PC-9 (cell line): ENCODE results near the gene NDUFS7. TPM values are rescaled to one million over a fixed set of nuclear protein-coding genes. Genes with fewer than 3 reads are reported as not detected.
A peak's percentile ranks its signal among the peaks of the same experiment; 100 is the strongest.

Source experiments
- BruUV-seq: library from RNA; stranded (reverse); fragments of 400-500 nt; replicated peaks from 2 replicates; lab custom pipeline; 2021; lab: Mats Ljungman, UMichigan
- CTCF ChIA-PET: fragments of 300-600 bp; sonication (Branson Sonifier 250); formaldehyde crosslinking; loops from one replicate; lab custom pipeline; 2022; ENCODE audit warnings: antibody characterized with exemption; lab: Charles Lee
- POLR2A ChIA-PET: fragments of 300-600 bp; sonication (Branson Sonifier 250); formaldehyde crosslinking; loops from one replicate; lab custom pipeline; 2022; ENCODE audit warnings: antibody characterized with exemption; ENCODE audit not compliant: unreplicated experiment; lab: Charles Lee
- DNase-seq, 2 experiments: peaks; one replicate each; pipeline versions ENCODE4 v3.0.0 to v3.0.0-alpha.2; 2015 to 2022; ENCODE audit warnings: mixed read lengths in 1 of 2
- H2AFZ ChIP-seq: fragments of 200-600 bp; sonication (generic); 2 replicates; pipeline ENCODE4 v1.8.1; 2017; ENCODE audit warnings: antibody characterized with exemption
- H3F3A ChIP-seq: fragments of 200-600 bp; sonication (generic); 2 replicates; pipeline ENCODE4 v1.8.1; 2017; ENCODE audit warnings: antibody characterized with exemption, mild to moderate bottlenecking, low read depth; ENCODE audit not compliant: insufficient read depth
- H3K27ac ChIP-seq: fragments of 200-600 bp; sonication (generic); 2 replicates; pipeline ENCODE4 v1.6.1; 2016; ENCODE audit warnings: mixed run types
- H3K27me3 ChIP-seq: fragments of 200-600 bp; sonication (generic); 2 replicates; pipeline ENCODE4 v1.6.1; 2016; ENCODE audit warnings: low read depth, mixed run types; ENCODE audit not compliant: insufficient read depth
- H3K36me3 ChIP-seq: fragments of 200-600 bp; sonication (generic); 2 replicates; pipeline ENCODE4 v1.6.1; 2016; ENCODE audit warnings: low read depth, mixed run types
- H3K4me1 ChIP-seq: fragments of 200-600 bp; sonication (generic); replicated peaks from 2 replicates; pipeline ENCODE4 v1.6.1; 2016; ENCODE audit warnings: mixed run types; ENCODE audit not compliant: insufficient read depth
- H3K4me2 ChIP-seq: fragments of 200-600 bp; sonication (generic); 2 replicates; pipeline ENCODE4 v1.6.1; 2017; ENCODE audit warnings: mixed run types
- H3K4me3 ChIP-seq: fragments of 200-600 bp; sonication (generic); 2 replicates; pipeline ENCODE4 v1.6.1; 2016; ENCODE audit warnings: mixed run types
- H3K79me2 ChIP-seq: fragments of 200-600 bp; sonication (generic); 2 replicates; pipeline ENCODE4 v1.6.1; 2017; ENCODE audit warnings: low read depth, mixed run types
- H3K9me2 ChIP-seq: fragments of 200-600 bp; sonication (generic); 2 replicates; pipeline ENCODE4 v1.8.1; 2017; ENCODE audit warnings: mild to moderate bottlenecking; ENCODE audit not compliant: insufficient read depth
- H3K9me3 ChIP-seq: fragments of 200-600 bp; sonication (generic); 2 replicates; pipeline ENCODE4 v1.8.1; 2016; ENCODE audit warnings: low read depth; ENCODE audit not compliant: insufficient read depth
- H4K20me1 ChIP-seq: fragments of 200-600 bp; sonication (generic); 2 replicates; pipeline ENCODE4 v1.8.1; 2017; ENCODE audit not compliant: insufficient read depth
- EZH2 ChIP-seq: fragments of 200-600 bp; sonication (generic); IDR thresholded peaks from 2 replicates; pipeline ENCODE4 v1.8.0; 2017; ENCODE audit warnings: antibody characterized with exemption, low read depth
- intact Hi-C: fragments of 100-400 bp; cut with micrococcal nuclease; formaldehyde crosslinking; loops from one replicate; pipeline ENCODE4 v1.10.0; 2022; ENCODE audit not compliant: unreplicated experiment
- total RNA-seq: library from RNA; stranded (reverse); gene quantifications from 2 replicates; pipeline ENCODE4 v1.2.3, GENCODE V29; 2021
- TF ChIP-seq, protein P1 (sequence below): fragments of 200-600 bp; sonication (generic); conservative IDR thresholded peaks from 2 replicates; pipeline ENCODE4 v1.6.1; 2017; ENCODE audit warnings: mixed run types, antibody characterized with exemption, mild to moderate bottlenecking, moderate library complexity

Gene NDUFS7
- total RNA-seq, 1 experiment from 2014 or later, result 67.5 TPM

- ChIA-PET CTCF (no interaction called here), POLR2A (no interaction called here)
- Histone ChIP-seq H3K27me3 (no peaks in the 10 kb centered on the region), H3K27ac (peak overlapping the region; percentile 72), H3K9me3 (no peaks in the 10 kb centered on the region), H3K79me2 (peaks cover 58% of the 10 kb centered on the region), H3K36me3 (no peaks in the 10 kb centered on the region), H2AFZ (no peak overlapping the region), H4K20me1 (peaks cover 43% of the 10 kb centered on the region), H3K4me2 (peak overlapping the region; percentile 92), H3F3A (peaks cover 15% of the 10 kb centered on the region), H3K4me1 (peaks cover 29% of the 10 kb centered on the region), H3K4me3 (peak overlapping the region; percentile 81), H3K9me2 (no peaks in the 10 kb centered on the region)
- peak in 1 of 2 experiments; percentile 20 for DNase-seq
- intact Hi-C loops, result loop anchor here (1.0 to 5.0 kb wide), 2 partner anchors 30 to 49 kb away; partner anchors contain the start of gene RPS15
- TF ChIP-seq, protein P1, sequence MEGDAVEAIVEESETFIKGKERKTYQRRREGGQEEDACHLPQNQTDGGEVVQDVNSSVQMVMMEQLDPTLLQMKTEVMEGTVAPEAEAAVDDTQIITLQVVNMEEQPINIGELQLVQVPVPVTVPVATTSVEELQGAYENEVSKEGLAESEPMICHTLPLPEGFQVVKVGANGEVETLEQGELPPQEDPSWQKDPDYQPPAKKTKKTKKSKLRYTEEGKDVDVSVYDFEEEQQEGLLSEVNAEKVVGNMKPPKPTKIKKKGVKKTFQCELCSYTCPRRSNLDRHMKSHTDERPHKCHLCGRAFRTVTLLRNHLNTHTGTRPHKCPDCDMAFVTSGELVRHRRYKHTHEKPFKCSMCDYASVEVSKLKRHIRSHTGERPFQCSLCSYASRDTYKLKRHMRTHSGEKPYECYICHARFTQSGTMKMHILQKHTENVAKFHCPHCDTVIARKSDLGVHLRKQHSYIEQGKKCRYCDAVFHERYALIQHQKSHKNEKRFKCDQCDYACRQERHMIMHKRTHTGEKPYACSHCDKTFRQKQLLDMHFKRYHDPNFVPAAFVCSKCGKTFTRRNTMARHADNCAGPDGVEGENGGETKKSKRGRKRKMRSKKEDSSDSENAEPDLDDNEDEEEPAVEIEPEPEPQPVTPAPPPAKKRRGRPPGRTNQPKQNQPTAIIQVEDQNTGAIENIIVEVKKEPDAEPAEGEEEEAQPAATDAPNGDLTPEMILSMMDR, result no peak
- no peak for TF ChIP-seq EZH2
- BruUV-seq, result TSS peak; percentile 54
These were observed 24.8 kb downstream of the NDUFS7 start for GRCh38 chr19:1408300-1409203.

- H3K4me2 ChIP-seq, result peak overlapping the region; percentile 92
- intact Hi-C loops, result loop anchor here (5.0 kb wide), 1 partner anchor 48 kb away; no protein-coding TSS in a partner anchor
- TF ChIP-seq EZH2, result no peak
- TF ChIP-seq, protein P1, result no peak
- H3K27ac ChIP-seq, result 0 out of 2 replicates have a peak overlapping the region, but pooled peaks have one; percentile 72
- H3K27me3 ChIP-seq, result no peaks in the 10 kb centered on the region
- H3F3A ChIP-seq, result peaks cover 24% of the 10 kb centered on the region
- no peaks in the 10 kb centered on the region for H3K9me3 ChIP-seq
- BruUV-seq, result no TSS peak
- DNase-seq, result no peak
- H2AFZ ChIP-seq, result no peak overlapping the region
- CTCF ChIA-PET, result no interaction called here
- H4K20me1 ChIP-seq, result peaks cover 51% of the 10 kb centered on the region
- H3K4me1 ChIP-seq, result peaks cover 35% of the 10 kb centered on the region
- H3K4me3 ChIP-seq, result peak overlapping the region; percentile 81
- POLR2A ChIA-PET, result no interaction called here
- H3K36me3 ChIP-seq, result no peaks in the 10 kb centered on the region
- H3K9me2 ChIP-seq, result no peaks in the 10 kb centered on the region
- peaks cover 66% of the 10 kb centered on the region for H3K79me2 ChIP-seq
These were observed 25.7 kb downstream of the NDUFS7 start for GRCh38 chr19:1409204-1410005.

- intact Hi-C loops, result no loop called here
- ChIA-PET CTCF (no interaction called here), POLR2A (no interaction called here)
- Histone ChIP-seq H2AFZ (no peak overlapping the region), H3F3A (peaks cover 31% of the 10 kb centered on the region), H3K4me1 (peaks cover 44% of the 10 kb centered on the region), H3K27me3 (no peaks in the 10 kb centered on the region), H4K20me1 (peaks cover 52% of the 10 kb centered on the region), H3K4me2 (peak overlapping the region; percentile 92; the same call in 1 of the 2 replicates), H3K36me3 (no peaks in the 10 kb centered on the region), H3K79me2 (peaks cover 67% of the 10 kb centered on the region), H3K27ac (no peak overlapping the region), H3K9me2 (no peaks in the 10 kb centered on the region), H3K9me3 (no peaks in the 10 kb centered on the region), H3K4me3 (no peak overlapping the region)
- DNase-seq, result no peak
- no TSS peak for BruUV-seq
- TF ChIP-seq EZH2, result no peak
- TF ChIP-seq, protein P1, result no peak
These were observed 26.6 kb downstream of the NDUFS7 start for GRCh38 chr19:1410136-1410786.
